NCI-H226 (cell line): ENCODE data around the gene IL17RB.

Source experiments
- DNase-seq: peaks from one replicate; pipeline ENCODE4 v3.0.0-alpha.2; 2015

IL17RB gene

DNA sequence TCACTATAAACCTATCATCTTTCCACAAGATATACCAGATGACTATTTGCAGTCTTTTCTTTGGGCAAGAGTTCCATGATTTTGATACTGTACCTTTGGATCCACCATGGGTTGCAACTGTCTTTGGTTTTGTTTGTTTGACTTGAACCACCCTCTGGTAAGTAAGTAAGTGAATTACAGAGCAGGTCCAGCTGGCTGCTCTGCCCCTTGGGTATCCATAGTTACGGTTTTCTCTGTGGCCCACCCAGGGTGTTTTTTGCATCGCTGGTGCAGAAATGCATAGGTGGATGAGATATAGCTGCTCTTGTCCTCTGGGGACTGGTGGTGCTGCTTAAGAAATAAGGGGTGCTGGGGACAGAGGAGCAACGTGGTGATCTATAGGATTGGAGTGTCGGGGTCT, 33.9 kb upstream of the IL17RB start:
- DNase-seq: no peak

GRCh38 chr3:53813229-53813628, 33.1 kb upstream of the IL17RB start:
- DNase-seq: no peak

- no peak for DNase-seq
These were observed 32.5 kb upstream of the IL17RB start for GRCh38 chr3:53813876-53814275.

- DNase-seq: no peak
These were observed 31.3 kb upstream of the IL17RB start for GRCh38 chr3:53815067-53815466.

DNA sequence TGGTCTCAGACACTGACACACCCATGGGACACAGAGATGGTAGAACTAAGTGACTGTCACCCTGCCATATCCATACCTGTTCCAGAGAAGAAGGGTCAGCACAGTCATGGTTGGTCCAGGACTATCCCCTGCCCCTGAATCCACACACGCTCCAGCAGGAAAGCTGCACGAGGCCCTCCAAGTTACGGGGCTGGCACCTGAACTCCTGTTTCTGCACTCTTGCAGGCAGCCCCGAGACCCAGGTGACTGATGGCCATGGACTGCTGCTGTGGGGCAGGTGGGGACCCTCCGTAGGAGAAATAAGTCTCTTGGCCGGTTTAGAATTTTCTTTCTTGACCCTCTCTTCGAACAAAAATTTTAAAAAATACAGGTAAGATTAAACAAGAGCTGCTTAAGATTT, 30.7 kb upstream of the IL17RB start:
- DNase-seq: no peak

- DNase-seq: no peak
These were observed 29.9 kb upstream of the IL17RB start for GRCh38 chr3:53816425-53816824.

GRCh38 chr3:53817211-53817610, 29.2 kb upstream of the IL17RB start:
- DNase-seq: no peak

DNA sequence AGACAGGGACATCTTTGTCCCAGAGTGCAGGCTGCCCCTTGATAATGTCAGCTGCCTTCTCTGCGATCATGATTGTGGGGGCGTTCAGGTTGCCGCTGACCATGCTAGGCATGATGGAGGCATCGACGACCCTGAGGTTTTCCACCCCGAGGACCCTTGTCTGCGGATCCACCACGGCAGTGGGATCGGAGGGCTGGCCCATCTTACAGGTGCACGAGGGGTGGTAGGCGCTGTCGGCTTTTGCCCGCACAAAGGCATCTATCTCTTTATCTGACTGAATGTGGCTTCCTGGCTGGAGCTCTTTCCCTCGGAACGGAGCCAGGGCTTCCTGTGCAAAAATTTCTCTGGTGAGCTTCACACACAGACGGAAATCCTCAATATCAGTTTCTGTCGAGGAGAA, 28.6 kb upstream of the IL17RB start:
- no peak for DNase-seq

DNA sequence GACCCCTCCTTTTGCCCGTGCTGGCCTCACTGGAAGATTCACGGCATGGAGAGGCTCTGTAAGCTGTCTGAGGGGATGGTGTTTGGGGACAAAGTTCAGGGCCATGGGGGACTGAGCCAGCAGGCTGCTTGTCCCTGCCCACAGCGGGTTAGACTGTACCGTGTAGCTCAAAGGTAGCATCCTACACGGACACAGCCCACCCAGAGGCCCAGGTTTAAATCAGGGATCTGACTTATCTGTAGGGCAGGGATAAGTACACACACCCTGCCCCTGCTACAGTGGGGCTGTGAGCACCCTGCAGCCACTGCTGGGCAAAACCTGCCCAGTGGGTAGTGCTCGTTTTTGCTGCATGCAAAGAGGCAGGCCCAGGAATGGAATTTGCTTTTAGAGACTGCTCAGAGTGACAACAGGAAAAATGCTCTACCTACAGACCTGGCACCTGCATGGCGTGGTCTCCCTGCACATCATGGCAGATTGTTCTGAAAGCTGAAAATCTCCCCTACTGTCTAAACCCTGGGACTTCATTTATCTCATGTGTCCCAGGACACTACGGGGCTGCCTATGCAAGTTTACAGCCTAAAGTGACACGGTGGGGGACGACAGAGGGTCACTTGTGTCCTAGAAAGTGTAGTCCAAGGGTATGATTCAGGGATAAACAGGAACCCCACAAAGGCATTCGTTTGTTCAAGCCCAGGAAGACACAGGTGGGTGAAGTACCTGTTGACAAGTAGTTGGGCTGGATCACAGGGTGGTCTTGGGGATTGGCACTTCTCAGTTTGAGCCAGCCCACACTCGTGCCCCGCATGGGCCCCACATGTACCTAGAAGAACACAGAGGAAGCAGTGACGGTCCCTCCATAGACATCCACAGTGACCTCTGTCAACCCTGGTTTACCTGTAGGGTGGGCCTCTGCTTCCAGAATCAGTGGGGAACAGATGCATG, 27.9 kb upstream of the IL17RB start:
- DNase-seq: no peak

GRCh38 chr3:53819163-53819868, 27.1 kb upstream of the IL17RB start:
- DNase-seq: no peak

DNA sequence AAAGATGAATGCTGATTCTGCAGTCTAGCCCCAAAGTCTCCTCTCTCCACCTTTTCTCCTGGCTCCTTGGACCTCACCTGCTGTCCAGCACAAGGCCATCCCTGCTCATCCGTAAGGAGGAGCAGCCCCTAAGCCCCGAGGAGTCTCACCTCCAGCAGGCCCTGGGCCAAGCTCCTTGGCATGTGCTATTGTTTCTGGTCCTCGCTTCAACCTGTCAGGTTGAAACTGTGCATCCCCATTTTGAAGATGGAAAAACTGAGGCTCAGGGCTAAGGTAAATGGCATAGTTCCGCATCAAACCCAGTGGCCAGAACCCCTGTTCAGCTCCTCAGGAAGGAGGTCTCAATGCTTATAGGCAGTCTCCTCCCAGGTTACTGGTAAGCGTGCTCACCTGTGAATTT, 26.3 kb upstream of the IL17RB start:
- no peak for DNase-seq

DNA sequence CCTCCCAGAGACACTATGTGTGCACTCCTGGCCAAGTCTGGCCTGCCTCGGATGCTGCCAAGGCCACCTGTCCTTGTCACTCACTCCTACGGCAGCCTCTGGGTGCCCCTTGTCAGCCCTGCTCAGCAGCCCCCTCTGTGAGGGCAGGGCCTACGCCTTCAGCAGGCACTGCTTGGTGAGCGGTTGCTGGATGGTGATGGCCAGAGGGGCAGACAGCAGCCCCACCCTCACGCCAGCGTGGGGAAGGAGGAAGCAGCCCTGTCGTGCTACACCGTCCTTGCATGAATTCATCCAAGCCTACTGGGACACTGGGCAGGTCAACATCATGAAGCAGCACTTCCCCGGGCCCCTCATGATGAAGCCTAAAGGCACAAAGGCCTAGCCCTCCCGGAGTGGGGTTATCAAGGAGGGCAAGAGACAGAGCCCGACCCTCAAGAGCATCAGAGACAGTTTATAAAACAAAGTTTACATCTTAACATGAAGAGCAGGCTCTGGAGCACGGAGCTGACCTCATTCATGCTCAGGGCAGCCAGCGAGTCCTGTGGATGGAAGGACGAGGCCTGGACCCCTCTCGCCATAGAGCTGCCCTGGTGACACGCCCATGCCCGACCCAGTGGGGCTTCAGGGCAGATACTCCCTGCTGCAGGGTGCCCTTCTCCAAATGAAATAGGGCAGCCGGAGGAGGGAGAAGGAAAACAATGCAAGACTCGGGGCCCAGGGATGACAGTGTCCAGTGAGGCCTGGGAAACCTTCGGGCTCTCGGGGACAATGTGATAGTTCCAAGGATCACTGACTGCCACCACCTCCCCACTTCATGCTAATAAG, 25.4 kb upstream of the IL17RB start:
- no peak for DNase-seq

DNA sequence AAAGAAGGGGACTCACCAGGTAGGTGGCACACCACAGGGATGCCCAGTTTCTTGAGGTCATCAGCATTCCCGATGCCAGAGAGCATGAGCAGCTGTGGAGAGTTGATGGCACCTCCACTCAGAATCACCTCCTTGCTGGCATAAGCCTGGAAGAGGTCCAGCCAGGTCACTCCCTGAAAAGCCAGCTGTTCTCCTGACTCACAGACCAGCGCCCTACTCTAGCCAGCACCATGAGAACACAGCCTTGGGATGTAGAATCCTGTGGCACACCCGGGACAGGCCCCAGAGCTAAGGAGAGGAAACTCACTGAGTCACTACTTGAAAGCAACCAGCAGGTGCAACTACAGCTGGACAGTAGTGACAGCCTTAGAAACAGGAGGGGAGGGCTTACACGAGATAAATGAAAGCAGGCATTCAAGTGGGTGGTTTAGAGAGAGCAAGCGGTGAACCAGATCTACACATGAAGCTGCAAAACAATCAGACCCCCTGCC, 24.7 kb upstream of the IL17RB start:
- peak; percentile 17 for DNase-seq

GRCh38 chr3:53822331-53822741, 24.0 kb upstream of the IL17RB start:
- no peak for DNase-seq

DNA sequence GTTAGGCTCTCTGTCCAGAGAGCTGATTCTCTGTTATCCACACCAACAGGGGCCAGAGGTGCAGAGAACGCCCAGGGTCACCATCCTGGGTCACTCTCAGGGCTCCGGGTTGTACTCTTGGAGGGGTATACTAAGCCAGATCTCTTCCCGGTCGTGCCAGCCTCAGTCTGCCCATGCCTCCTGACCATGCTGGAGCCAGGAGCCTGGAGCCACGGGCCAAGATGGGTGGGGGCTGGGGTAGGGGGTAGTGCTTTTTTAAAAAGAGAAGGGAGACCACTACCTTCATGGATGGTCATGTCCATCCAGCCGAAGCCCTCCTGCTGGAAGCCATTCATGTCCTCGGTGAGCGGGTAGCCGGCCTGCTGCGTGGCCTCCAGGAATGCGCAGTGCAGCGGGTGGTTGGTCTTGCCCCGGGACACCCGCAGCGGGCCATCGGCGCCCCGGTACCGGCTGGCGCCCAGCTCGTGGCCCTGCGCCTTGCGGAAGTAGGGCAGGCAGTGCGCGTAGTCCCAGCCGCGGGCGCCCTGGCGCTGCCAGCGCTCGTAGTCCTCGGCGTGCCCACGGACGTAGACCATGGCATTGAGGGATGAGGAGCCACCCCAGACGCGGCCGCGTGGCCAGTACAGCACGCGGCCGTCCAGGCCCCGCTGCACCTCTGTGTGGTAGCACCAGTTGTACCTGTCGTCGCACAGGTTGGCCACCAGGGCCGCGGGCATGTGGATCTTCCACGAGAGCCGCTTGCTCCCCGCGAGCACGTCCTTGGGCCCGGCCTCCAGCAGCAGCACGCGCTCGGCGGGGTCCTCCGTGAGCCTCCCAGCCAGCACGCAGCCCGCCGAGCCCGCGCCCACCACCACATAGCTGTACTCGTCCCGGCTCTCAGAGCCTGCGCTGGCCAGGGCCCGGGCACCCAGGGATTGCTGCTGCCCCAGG, 23.1 kb upstream of the IL17RB start:
- no peak for DNase-seq

- DNase-seq: no peak
These were observed 22.3 kb upstream of the IL17RB start for GRCh38 chr3:53823956-53824657.

DNA sequence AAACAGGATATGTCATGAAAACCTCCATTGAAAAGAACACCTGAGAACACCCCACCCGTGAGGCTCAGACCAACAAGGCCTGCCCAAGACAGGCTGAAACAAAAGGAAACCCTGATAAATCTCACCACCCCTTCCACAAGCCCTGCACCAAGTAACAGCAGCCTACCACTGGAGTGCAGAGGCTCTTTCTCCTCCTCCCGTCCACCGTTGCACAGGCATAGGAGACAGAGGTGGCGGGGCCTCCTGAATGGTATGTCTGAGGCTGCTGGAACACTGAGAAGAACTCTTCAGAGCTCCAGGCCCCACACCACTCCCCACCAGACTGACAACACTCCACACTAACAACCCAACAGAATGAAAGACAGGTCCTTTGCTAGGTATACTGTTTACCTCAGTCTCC, 21.6 kb upstream of the IL17RB start:
- no peak for DNase-seq

- no peak for DNase-seq
These were observed 20.3 kb upstream of the IL17RB start for GRCh38 chr3:53826048-53826447.

- no peak for DNase-seq
These were observed 17.8 kb upstream of the IL17RB start for GRCh38 chr3:53828581-53828980.

DNA sequence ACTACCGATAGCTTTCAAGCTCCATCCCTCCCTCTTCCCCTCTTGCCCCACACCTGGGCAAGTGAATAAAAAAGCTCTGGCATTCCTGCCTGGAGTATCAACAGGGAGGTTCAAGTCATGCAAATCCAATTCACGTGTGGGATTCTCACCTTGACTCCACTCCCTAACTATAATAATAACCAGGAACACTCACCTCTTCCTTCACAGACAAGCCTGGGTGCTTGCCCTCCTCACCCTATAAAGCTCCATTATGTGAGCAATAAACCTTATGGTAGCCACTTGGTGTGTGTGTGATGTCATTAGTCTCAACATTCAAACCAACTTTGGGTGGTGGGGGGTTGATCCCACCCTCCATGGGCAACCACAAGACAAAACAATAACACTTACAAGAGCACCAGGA, 16.8 kb upstream of the IL17RB start:
- DNase-seq: no peak

DNA sequence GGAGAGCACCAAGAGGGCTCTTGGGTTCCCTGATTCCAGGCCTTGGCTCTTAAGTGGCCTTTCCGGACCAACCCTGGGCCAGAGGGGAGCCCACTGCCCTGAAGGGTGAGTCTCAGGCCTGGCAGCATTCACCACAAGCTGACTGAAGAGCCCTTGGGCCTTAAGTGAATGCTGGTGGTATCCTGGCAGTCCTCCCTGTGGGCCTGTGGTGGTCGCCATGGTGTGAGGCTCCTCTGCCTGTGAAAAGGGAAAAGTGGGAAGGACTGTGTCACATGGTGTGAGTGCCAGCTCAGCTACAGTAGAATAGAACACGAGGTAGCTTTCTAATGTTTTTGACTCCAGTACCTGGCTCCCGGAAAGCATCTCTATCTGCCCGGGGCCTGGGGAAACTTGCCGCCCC, 15.4 kb upstream of the IL17RB start:
- DNase-seq: no peak
